Neuronal stem cell (in vitro differentiated cells): ENCODE data around the gene ZZZ3. TPM values are rescaled to one million over a fixed set of nuclear protein-coding genes. Genes with fewer than 3 reads are reported as not detected.

ENCODE experiments used
- DNase-seq: peaks from one replicate; pipeline ENCODE4 v3.0.0-alpha.2; 2013; ENCODE audit warnings: low spot score
- H2AFZ ChIP-seq: one replicate; pipeline ENCODE4 v1.6.1; 2013; ENCODE audit warnings: mild to moderate bottlenecking, low read length, inconsistent platforms
- H2AK5ac ChIP-seq: 2 replicates; pipeline ENCODE4 v1.6.1; 2013; ENCODE audit warnings: low read depth, mild to moderate bottlenecking, inconsistent platforms, low read length, moderate library complexity, mixed read lengths
- H2BK120ac ChIP-seq: 2 replicates; pipeline ENCODE4 v1.6.1; 2013; ENCODE audit warnings: low read depth, mild to moderate bottlenecking, inconsistent platforms, low read length, moderate library complexity, mixed read lengths
- H2BK12ac ChIP-seq: one replicate; pipeline ENCODE4 v1.6.1; 2013; ENCODE audit warnings: low read length, inconsistent platforms
- H2BK15ac ChIP-seq: 2 replicates; pipeline ENCODE4 v1.6.1; 2013; ENCODE audit warnings: mild to moderate bottlenecking, low read length, inconsistent platforms, mixed read lengths
- H2BK5ac ChIP-seq: one replicate; pipeline ENCODE4 v1.6.1; 2013; ENCODE audit warnings: inconsistent platforms, mild to moderate bottlenecking, low read length, moderate library complexity
- H3K14ac ChIP-seq: one replicate; pipeline ENCODE4 v1.6.1; 2013; ENCODE audit warnings: low read length, inconsistent platforms
- H3K18ac ChIP-seq: 2 replicates; pipeline ENCODE4 v1.6.1; 2013; ENCODE audit warnings: low read length, inconsistent platforms
- H3K23ac ChIP-seq: 2 replicates; pipeline ENCODE4 v1.6.1; 2013; ENCODE audit warnings: low read depth, mild to moderate bottlenecking, mixed read lengths, low read length, inconsistent platforms; ENCODE audit not compliant: poor library complexity
- H3K27ac ChIP-seq: replicated peaks from 3 replicates; pipeline ENCODE4 v1.5.1; 2013; ENCODE audit warnings: low read length, inconsistent platforms
- H3K27me3 ChIP-seq, 3 experiments: 2 replicates each; pipeline ENCODE4 v1.6.1; 2013; ENCODE audit warnings: low read length in 3 of 3, mild to moderate bottlenecking in 2 of 3, inconsistent platforms in 1 of 3, low read depth in 1 of 3, mixed read lengths in 1 of 3, moderate library complexity in 1 of 3; ENCODE audit not compliant: control insufficient read depth in 3 of 3, insufficient read depth in 3 of 3
- H3K36me3 ChIP-seq, 2 donors: replicated peaks in 1 of 2; 2 replicates each; pipeline ENCODE4 v1.6.1; 2013; ENCODE audit warnings: low read length in 2 of 2; ENCODE audit not compliant: control insufficient read depth in 2 of 2, insufficient read depth in 2 of 2
- H3K4ac ChIP-seq: 2 replicates; pipeline ENCODE4 v1.6.1; 2013; ENCODE audit warnings: inconsistent platforms, mild to moderate bottlenecking, low read length, moderate library complexity
- H3K4me1 ChIP-seq, 2 donors: 1 replicate in 1 of 2; 2 replicates in 1 of 2; pipeline ENCODE4 v1.6.1; 2013; ENCODE audit warnings: low read length in 2 of 2, low read depth in 1 of 2; ENCODE audit not compliant: control insufficient read depth in 2 of 2, insufficient read depth in 1 of 2
- H3K4me2 ChIP-seq: one replicate; pipeline ENCODE4 v1.6.1; 2013; ENCODE audit warnings: mild to moderate bottlenecking, low read length, inconsistent platforms; ENCODE audit not compliant: insufficient read depth, poor library complexity, severe bottlenecking
- H3K4me3 ChIP-seq, 2 donors: 2 replicates each; pipeline ENCODE4 v1.5.1; 2013; ENCODE audit warnings: low read length in 2 of 2, mild to moderate bottlenecking in 2 of 2, inconsistent platforms in 1 of 2, moderate library complexity in 1 of 2
- H3K79me1 ChIP-seq: one replicate; pipeline ENCODE4 v1.6.1; 2013; ENCODE audit warnings: low read depth, mild to moderate bottlenecking, inconsistent platforms, low read length, moderate library complexity
- H3K9ac ChIP-seq: one replicate; pipeline ENCODE4 v1.6.1; 2013; ENCODE audit warnings: mild to moderate bottlenecking, low read depth, low read length, inconsistent platforms; ENCODE audit not compliant: poor library complexity
- H3K9me3 ChIP-seq, 2 donors: replicated peaks in 1 of 2; 2 replicates each; pipeline versions ENCODE3 to v1.6.1; 2013; ENCODE audit warnings: low read length in 2 of 2, mild to moderate bottlenecking in 2 of 2, inconsistent platforms in 1 of 2, low read depth in 1 of 2, mixed read lengths in 1 of 2, moderate library complexity in 1 of 2; ENCODE audit not compliant: control insufficient read depth in 2 of 2, insufficient read depth in 1 of 2
- H4K8ac ChIP-seq: one replicate; pipeline ENCODE4 v1.6.1; 2013; ENCODE audit warnings: low read depth, mild to moderate bottlenecking, inconsistent platforms, low read length, moderate library complexity
- H4K91ac ChIP-seq: one replicate; pipeline ENCODE4 v1.6.1; 2013; ENCODE audit warnings: low read length, low read depth, mild to moderate bottlenecking, inconsistent platforms; ENCODE audit not compliant: poor library complexity
- WGBS, 2 donors: extraction: QIAGEN DNeasy Blood & Tissue Kit; methylation state at CpG; one replicate each; pipeline ENCODE4 v1.1.7; 2013; ENCODE audit warnings: missing lambda C conversion rate in 2 of 2, mixed read lengths in 1 of 2; ENCODE audit not compliant: insufficient read length in 2 of 2, insufficient replicate concordance in 1 of 2; ENCODE audit errors: extremely low coverage in 2 of 2; 5-methylcytosine and 5-hydroxymethylcytosine counted together
- small RNA-seq: library from polyadenylated mRNA; stranded (forward); fragments of <200 nt; extraction: miRNeasy Mini kit (QIAGEN cat#:217004); gene quantifications from one replicate; pipeline ENCODE3, GENCODE V24; 2013; ENCODE audit not compliant: insufficient read depth

The ZZZ3 gene

DNA sequence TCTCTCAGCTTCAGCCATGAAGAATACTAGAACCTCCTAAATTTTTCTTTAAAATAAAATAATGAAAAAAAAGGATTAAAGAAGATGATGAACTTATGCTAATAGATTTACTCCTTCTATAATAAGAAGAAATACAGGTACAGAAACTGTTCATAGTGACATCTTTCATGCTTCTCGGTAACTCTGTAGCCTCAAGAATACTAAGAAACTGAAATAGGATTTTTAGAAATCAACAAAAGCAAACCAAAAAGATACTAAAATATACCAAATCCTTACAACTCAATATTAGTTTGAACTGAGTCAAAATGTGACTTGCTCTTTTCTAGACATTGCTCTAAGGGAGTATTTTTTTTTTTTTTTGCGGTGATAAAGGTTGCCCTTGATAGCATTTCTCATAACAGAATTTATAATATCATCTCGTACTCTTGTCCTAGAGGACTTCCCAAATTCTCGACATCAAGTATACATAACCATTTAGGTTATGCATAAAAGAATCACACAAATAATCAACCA, 42.8 kb downstream of the ZZZ3 start:
- Histone ChIP-seq H2BK5ac (no peak overlapping the region), H3K4me3 (no peak overlapping the region), H3K36me3 (peaks cover 2 to 63% of the 10 kb centered on the region in 2 donors), H2AK5ac (no peak overlapping the region), H2BK12ac (no peak overlapping the region), H4K8ac (no peak overlapping the region), H3K27ac (no peak overlapping the region), H3K79me1 (no peaks in the 10 kb centered on the region), H3K4me1 (no peaks in the 10 kb centered on the region), H3K9ac (no peak overlapping the region), H3K14ac (no peak overlapping the region), H2AFZ (no peak overlapping the region), H3K27me3 (no peaks in the 10 kb centered on the region), H3K23ac (no peak overlapping the region), H3K4ac (no peak overlapping the region), H3K18ac (no peak overlapping the region), H2BK15ac (no peak overlapping the region), H2BK120ac (no peak overlapping the region), H3K9me3 (peaks cover 0 to 3% of the 10 kb centered on the region in 2 donors), H3K4me2 (no peak overlapping the region), H4K91ac (no peak overlapping the region)
- no CpG with 5 or more reads among the region's 4 CpGs for WGBS, 2 donors
- no peak for DNase-seq

DNA sequence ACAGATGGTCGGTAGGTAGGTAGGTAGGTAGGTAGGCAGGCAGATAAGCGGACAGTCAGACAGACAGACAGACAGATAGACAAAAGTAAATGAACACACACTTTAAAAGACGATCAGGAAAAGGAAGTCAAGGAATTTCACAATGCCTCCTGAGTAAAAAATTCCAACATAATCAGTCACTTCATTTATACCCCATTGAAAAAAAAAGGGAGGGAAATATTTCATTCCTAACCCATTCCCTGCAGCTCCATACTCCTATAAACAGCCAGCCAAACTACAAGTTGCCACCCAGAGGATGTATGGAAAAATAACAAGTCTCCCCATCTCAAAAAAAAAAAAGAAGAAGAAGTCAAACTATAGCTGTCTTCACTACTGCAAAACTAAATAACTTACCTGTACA, 43.4 kb downstream of the ZZZ3 start:
- Histone ChIP-seq H3K36me3 (peaks cover 2 to 64% of the 10 kb centered on the region in 2 donors), H3K4me3 (no peak overlapping the region), H3K4me1 (no peaks in the 10 kb centered on the region), H4K8ac (no peak overlapping the region), H4K91ac (no peak overlapping the region), H3K4ac (no peak overlapping the region), H3K4me2 (no peak overlapping the region), H3K23ac (no peak overlapping the region), H2AFZ (no peak overlapping the region), H3K27ac (no peak overlapping the region), H2BK12ac (no peak overlapping the region), H2BK5ac (no peak overlapping the region), H3K9me3 (peaks cover 0 to 3% of the 10 kb centered on the region in 2 donors), H2AK5ac (no peak overlapping the region), H3K79me1 (no peaks in the 10 kb centered on the region), H2BK15ac (no peak overlapping the region), H3K27me3 (no peaks in the 10 kb centered on the region), H3K18ac (no peak overlapping the region), H3K14ac (no peak overlapping the region), H2BK120ac (no peak overlapping the region), H3K9ac (no peak overlapping the region)
- DNase-seq = no peak
- WGBS, 2 donors = no CpG with 5 or more reads among the region's 3 CpGs

DNA sequence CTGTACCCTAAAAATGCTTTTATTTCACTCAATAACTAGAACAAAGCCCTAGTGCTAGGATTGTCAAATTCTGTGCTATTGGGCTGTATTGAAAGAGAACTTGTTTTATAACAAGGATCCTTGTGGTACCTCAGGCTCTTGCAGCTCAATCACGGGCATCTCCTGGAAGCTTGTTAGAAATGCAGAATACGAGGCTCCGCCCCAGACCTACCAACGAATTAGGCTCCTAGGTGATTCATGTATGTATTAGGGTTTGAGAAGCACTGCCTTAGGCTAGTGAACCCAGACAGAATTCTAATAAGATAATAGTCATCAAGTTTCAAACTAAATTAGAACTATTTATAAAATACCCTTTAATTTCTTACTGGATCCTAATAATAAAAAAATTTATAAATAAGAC, 45.6 kb downstream of the ZZZ3 start:
- no CpG with 5 or more reads among the region's 4 CpGs for WGBS, 2 donors
- Histone ChIP-seq H3K27me3 (no peaks in the 10 kb centered on the region), H2AK5ac (no peak overlapping the region)

More for the DNA sequence above, 45.6 kb downstream of the ZZZ3 start:
- no peak overlapping the region for H3K4ac ChIP-seq
- no peak overlapping the region for H2BK12ac ChIP-seq
- H3K18ac ChIP-seq = no peak overlapping the region
- no peak for DNase-seq
- H2BK5ac ChIP-seq = no peak overlapping the region
- H3K27ac ChIP-seq = no peak overlapping the region
- H3K14ac ChIP-seq = no peak overlapping the region
- H3K23ac ChIP-seq = no peak overlapping the region
- H4K8ac ChIP-seq = no peak overlapping the region
- H2BK15ac ChIP-seq = no peak overlapping the region
- no peak overlapping the region for H2AFZ ChIP-seq
- no peak overlapping the region for H3K9ac ChIP-seq
- no peak overlapping the region for H3K4me2 ChIP-seq
- no peak overlapping the region for H3K4me3 ChIP-seq
- H3K79me1 ChIP-seq = no peaks in the 10 kb centered on the region
- H4K91ac ChIP-seq = no peak overlapping the region
- no peak overlapping the region for H2BK120ac ChIP-seq
- H3K36me3 ChIP-seq = peaks cover 10 to 83% of the 10 kb centered on the region in 2 donors
- no peaks in the 10 kb centered on the region for H3K4me1 ChIP-seq
- H3K9me3 ChIP-seq = no peaks in the 10 kb centered on the region

Small RNA genes lying within 50 kb of the gene (small RNA-seq; reads per million reads assigned to genes)
- not detected for gene RN7SL370P
